HG02571 (cell line): ENCODE results near the gene CRACR2A.

ENCODE experiments used
- ATAC-seq: cut with Tn5 transposase; IDR thresholded peaks from one replicate; pipeline ENCODE4 v1.9.1; 2021; ENCODE audit warnings: mild to moderate bottlenecking, moderate library complexity; ENCODE audit not compliant: unreplicated experiment

Gene CRACR2A

GRCh38 chr12:3658327-3659163, 94.4 kb downstream of the CRACR2A start:
- ATAC-seq: no peak

- no peak for ATAC-seq
Observed at GRCh38 chr12:3656946-3657622, 95.8 kb downstream of the CRACR2A start.

- ATAC-seq: no peak
Observed at GRCh38 chr12:3655328-3655900, 97.5 kb downstream of the CRACR2A start.

- no peak for ATAC-seq
Observed at GRCh38 chr12:3651585-3652424, 101.1 kb downstream of the CRACR2A start.

- no peak for ATAC-seq
Observed at GRCh38 chr12:3647504-3647903, 105.4 kb downstream of the CRACR2A start.

GRCh38 chr12:3646561-3647241, 106.2 kb downstream of the CRACR2A start:
- no peak for ATAC-seq

- no peak for ATAC-seq
Observed at GRCh38 chr12:3645091-3645490, 107.8 kb downstream of the CRACR2A start.

GRCh38 chr12:3644104-3644503, 108.8 kb downstream of the CRACR2A start:
- no peak for ATAC-seq

GRCh38 chr12:3641428-3642018, 111.4 kb downstream of the CRACR2A start:
- ATAC-seq: no peak

GRCh38 chr12:3636328-3636727, 116.6 kb downstream of the CRACR2A start:
- no peak for ATAC-seq

- no peak for ATAC-seq
Observed at GRCh38 chr12:3634348-3634747, 118.6 kb downstream of the CRACR2A start.

- no peak for ATAC-seq
Observed at GRCh38 chr12:3633396-3633795, 119.5 kb downstream of the CRACR2A start.

- no peak for ATAC-seq
Observed at GRCh38 chr12:3632754-3633153, 120.2 kb downstream of the CRACR2A start.

- ATAC-seq: no peak
Observed at GRCh38 chr12:3632256-3632655, 120.7 kb downstream of the CRACR2A start.

GRCh38 chr12:3631759-3632158, 121.2 kb downstream of the CRACR2A start:
- ATAC-seq: no peak

GRCh38 chr12:3631272-3631637, 121.7 kb downstream of the CRACR2A start:
- ATAC-seq: no peak

GRCh38 chr12:3630621-3631271, 122.2 kb downstream of the CRACR2A start:
- no peak for ATAC-seq

GRCh38 chr12:3630111-3630510, 122.8 kb downstream of the CRACR2A start:
- no peak for ATAC-seq

- ATAC-seq: no peak
Observed at GRCh38 chr12:3629057-3629830, 123.7 kb downstream of the CRACR2A start.
